Loucy (cell line): ENCODE data around the gene TMOD1.

Source experiments
- H2AFZ ChIP-seq: fragments of 200-600 bp; sonication (generic); 2 replicates; pipeline ENCODE4 v1.6.0; 2016; ENCODE audit warnings: antibody characterized with exemption, mild to moderate bottlenecking, low read length, moderate library complexity
- H3F3A ChIP-seq: fragments of 200-600 bp; 2 replicates; pipeline ENCODE4 v1.6.0; 2016; ENCODE audit warnings: antibody characterized with exemption, low read depth, mild to moderate bottlenecking
- H3K27me3 ChIP-seq: fragments of 200-600 bp; sonication (generic); 2 replicates; pipeline ENCODE4 v1.6.1; 2014; ENCODE audit warnings: low read length, mild to moderate bottlenecking; ENCODE audit not compliant: insufficient read depth, poor library complexity, severe bottlenecking
- H3K36me3 ChIP-seq: fragments of 200-600 bp; sonication (generic); 2 replicates; pipeline ENCODE4 v1.6.1; 2016; ENCODE audit warnings: low read length; ENCODE audit not compliant: insufficient read depth
- H3K4me1 ChIP-seq: fragments of 200-600 bp; sonication (generic); 2 replicates; pipeline ENCODE4 v1.5.1; 2014; ENCODE audit warnings: low read length, mild to moderate bottlenecking; ENCODE audit not compliant: insufficient read depth, poor library complexity, severe bottlenecking
- H3K4me2 ChIP-seq: fragments of 200-600 bp; sonication (generic); 2 replicates; pipeline ENCODE4 v1.6.0; 2014; ENCODE audit warnings: antibody characterized with exemption, low read length, low read depth, mild to moderate bottlenecking; ENCODE audit not compliant: poor library complexity, severe bottlenecking
- H3K4me3 ChIP-seq: fragments of 200-600 bp; sonication (generic); 2 replicates; pipeline ENCODE4 v1.5.1; 2014; ENCODE audit warnings: low read length, mild to moderate bottlenecking, mixed read lengths; ENCODE audit not compliant: poor library complexity, severe bottlenecking
- H3K79me2 ChIP-seq: fragments of 200-600 bp; sonication (generic); 2 replicates; pipeline ENCODE4 v1.6.1; 2014; ENCODE audit warnings: low read length; ENCODE audit not compliant: insufficient read depth
- H3K9ac ChIP-seq: fragments of 200-600 bp; sonication (generic); 2 replicates; pipeline ENCODE4 v1.6.0; 2014; ENCODE audit warnings: mild to moderate bottlenecking, low read depth, low read length, moderate library complexity; ENCODE audit not compliant: poor library complexity, severe bottlenecking
- H3K9me2 ChIP-seq: fragments of 200-600 bp; sonication (generic); replicated peaks from 2 replicates; pipeline ENCODE4 v1.6.1; 2016; ENCODE audit warnings: low read depth, low read length, mixed read lengths
- H3K9me3 ChIP-seq: fragments of 200-600 bp; sonication (generic); 2 replicates; pipeline ENCODE4 v1.6.1; 2014; ENCODE audit warnings: mild to moderate bottlenecking, antibody characterized with exemption, low read length, low read depth; ENCODE audit not compliant: insufficient read depth
- H4K20me1 ChIP-seq: fragments of 200-600 bp; sonication (generic); 2 replicates; pipeline ENCODE4 v1.6.0; 2014; ENCODE audit warnings: antibody characterized with exemption, low read length, mild to moderate bottlenecking; ENCODE audit not compliant: insufficient read depth, poor library complexity, severe bottlenecking
- CTCF ChIP-seq: fragments of 200-600 bp; sonication (generic); conservative IDR thresholded peaks from 2 replicates; pipeline ENCODE4 v1.5.1; 2014; ENCODE audit warnings: mild to moderate bottlenecking, antibody characterized with exemption, low read length
- EZH2phosphoT487 ChIP-seq: fragments of 200-600 bp; IDR thresholded peaks from 2 replicates; pipeline ENCODE4 v1.6.1; 2018; ENCODE audit warnings: antibody characterized with exemption, mild to moderate bottlenecking, moderate library complexity, borderline replicate concordance

The TMOD1 gene

DNA sequence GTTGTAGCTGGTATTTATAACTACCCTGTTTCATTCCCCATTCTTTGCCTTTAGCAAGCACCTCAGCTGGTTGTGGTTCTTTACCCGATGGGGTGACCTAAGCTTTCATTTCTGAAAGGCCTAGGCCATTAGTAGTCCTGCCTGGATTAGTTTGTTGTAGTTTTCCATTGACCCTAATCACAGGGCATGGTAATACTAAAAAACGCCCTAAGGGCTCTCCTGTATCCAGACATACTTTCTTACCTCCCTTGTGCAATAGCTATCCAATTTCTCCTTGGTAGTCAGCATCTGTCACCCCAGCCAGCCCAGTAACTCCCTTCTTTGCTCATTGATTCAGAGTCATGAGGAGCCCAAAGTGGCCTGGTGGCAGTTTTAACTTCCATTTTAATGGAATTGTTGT is 24.0 kb downstream of the TMOD1 start:
- no peaks in the 10 kb centered on the region for H4K20me1 ChIP-seq
- no peak overlapping the region for H3K9ac ChIP-seq
- no peaks in the 10 kb centered on the region for H3K4me1 ChIP-seq
- no peaks in the 10 kb centered on the region for H3K9me2 ChIP-seq
- no peak overlapping the region for H3K4me3 ChIP-seq
- H3K9me3 ChIP-seq = no peaks in the 10 kb centered on the region
- no peak overlapping the region for H2AFZ ChIP-seq
- H3K27me3 ChIP-seq = no peaks in the 10 kb centered on the region
- H3F3A ChIP-seq = no peaks in the 10 kb centered on the region
- H3K4me2 ChIP-seq = no peak overlapping the region
- no peaks in the 10 kb centered on the region for H3K36me3 ChIP-seq
- no peaks in the 10 kb centered on the region for H3K79me2 ChIP-seq
- TF ChIP-seq EZH2phosphoT487 (no peak), CTCF (no peak)

DNA sequence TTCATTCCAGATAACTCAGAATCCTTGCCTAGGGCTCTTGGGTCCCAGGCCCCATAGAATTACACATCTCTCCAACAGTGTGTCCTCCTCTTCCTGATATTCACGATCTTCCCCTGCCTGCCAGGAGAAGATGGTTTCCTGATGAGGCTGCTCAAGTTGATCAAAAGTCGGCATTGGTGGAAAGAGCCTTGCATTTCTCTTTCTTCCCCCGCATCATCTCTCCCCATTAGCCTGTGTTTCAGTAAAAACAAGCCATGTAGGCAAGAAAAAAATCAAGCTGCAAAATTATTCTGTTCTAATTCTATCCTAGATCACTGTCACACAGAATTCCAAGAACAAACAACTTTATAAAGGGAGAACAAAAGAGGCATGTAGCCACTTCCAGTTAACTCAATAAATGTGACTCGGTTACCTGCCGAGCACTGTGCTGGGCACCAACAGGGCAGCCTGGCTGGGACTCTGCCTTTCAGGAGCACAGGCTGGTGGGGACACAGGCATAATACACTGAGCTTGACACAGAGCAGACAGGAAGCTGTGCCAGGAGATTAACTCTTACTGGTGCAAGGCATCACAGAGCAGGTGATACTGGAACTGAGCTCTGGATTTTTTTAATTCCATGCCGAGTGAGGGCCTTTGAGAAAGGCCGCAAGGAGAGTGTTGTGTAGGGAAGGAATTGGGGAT is 25.6 kb downstream of the TMOD1 start:
- Histone ChIP-seq H3F3A (no peaks in the 10 kb centered on the region), H3K27me3 (no peaks in the 10 kb centered on the region), H3K79me2 (no peaks in the 10 kb centered on the region), H3K4me1 (no peaks in the 10 kb centered on the region), H2AFZ (no peak overlapping the region), H3K9me2 (no peaks in the 10 kb centered on the region), H4K20me1 (no peaks in the 10 kb centered on the region), H3K4me2 (no peak overlapping the region), H3K36me3 (no peaks in the 10 kb centered on the region), H3K4me3 (no peak overlapping the region), H3K9me3 (no peaks in the 10 kb centered on the region), H3K9ac (no peak overlapping the region)
- TF ChIP-seq EZH2phosphoT487 (no peak), CTCF (no peak)

DNA sequence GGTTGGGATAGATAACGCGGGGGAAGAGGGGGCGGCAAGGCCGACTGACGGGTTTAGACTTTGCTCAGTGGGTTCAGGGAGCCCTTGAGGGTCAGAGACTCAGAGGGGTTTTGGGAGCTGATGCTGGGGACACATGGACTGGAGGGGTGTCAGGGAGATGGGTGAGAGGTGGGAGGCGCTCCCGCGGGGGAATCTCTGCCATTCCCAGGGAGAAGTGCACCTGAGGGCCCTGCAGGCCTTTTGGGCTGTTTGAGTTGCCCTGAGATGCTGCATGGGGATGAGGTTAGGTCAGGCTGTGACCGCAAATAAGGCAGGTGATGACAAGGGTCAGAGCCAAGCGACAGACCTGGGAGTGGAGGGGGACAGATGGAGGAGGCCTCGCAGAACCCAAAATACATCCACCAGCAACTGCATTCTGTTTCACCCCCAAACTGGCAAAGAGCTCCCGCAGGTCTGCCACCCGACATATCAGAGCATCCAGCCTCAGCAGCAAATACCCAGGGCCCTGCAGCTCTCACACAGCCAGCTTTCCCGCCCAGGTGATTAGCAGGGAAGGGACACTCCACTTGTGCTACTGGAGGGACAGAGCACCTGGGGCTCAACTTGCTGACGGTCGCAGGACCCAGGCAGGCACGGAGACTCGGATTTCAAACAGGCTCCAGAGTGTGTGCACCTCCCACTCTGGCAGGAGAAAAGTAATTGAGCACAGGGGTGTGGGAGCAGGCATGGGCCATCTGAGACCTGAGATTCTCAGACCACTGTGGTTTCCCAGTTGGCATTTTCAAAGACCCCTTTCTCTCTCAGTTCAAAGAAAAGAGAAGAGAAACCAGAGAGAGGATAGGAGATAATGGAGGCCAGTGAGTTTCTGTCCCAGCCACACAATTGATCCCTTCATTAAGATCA is 26.4 kb downstream of the TMOD1 start:
- H3K4me1 ChIP-seq = no peaks in the 10 kb centered on the region
- H2AFZ ChIP-seq = no peak overlapping the region
- H3K9me2 ChIP-seq = no peaks in the 10 kb centered on the region
- no peaks in the 10 kb centered on the region for H4K20me1 ChIP-seq
- no peak overlapping the region for H3K4me2 ChIP-seq
- no peaks in the 10 kb centered on the region for H3F3A ChIP-seq
- no peaks in the 10 kb centered on the region for H3K79me2 ChIP-seq
- no peaks in the 10 kb centered on the region for H3K9me3 ChIP-seq
- no peaks in the 10 kb centered on the region for H3K27me3 ChIP-seq
- no peak overlapping the region for H3K4me3 ChIP-seq
- H3K36me3 ChIP-seq = no peaks in the 10 kb centered on the region
- TF ChIP-seq CTCF = no peak
- TF ChIP-seq EZH2phosphoT487 = no peak
- no peak overlapping the region for H3K9ac ChIP-seq
